Parathyroid adenoma (tissue), 2 donors: ENCODE data around the gene DLGAP3.

Experiments
- H2AFZ ChIP-seq: fragments of 300-600 bp; sonication (generic); one replicate; pipeline ENCODE4 v1.7.0; 2017; ENCODE audit warnings: antibody characterized with exemption, mild to moderate bottlenecking
- H3K27ac ChIP-seq: fragments of 300-600 bp; sonication (generic); one replicate; pipeline ENCODE4 v1.7.0; 2017
- H3K27me3 ChIP-seq: fragments of 300-600 bp; sonication (generic); one replicate; pipeline ENCODE4 v1.7.0; 2017; ENCODE audit warnings: low read length; ENCODE audit not compliant: control insufficient read depth, insufficient read depth
- H3K36me3 ChIP-seq: fragments of 300-600 bp; sonication (generic); one replicate; pipeline ENCODE4 v1.7.0; 2017; ENCODE audit warnings: low read length; ENCODE audit not compliant: control insufficient read depth, insufficient read depth
- H3K4me1 ChIP-seq: fragments of 300-600 bp; sonication (generic); one replicate; pipeline ENCODE4 v1.7.0; 2017; ENCODE audit warnings: control low read depth
- H3K4me2 ChIP-seq: fragments of 300-600 bp; sonication (generic); one replicate; pipeline ENCODE4 v1.7.0; 2017; ENCODE audit warnings: low read length
- H3K4me3 ChIP-seq: fragments of 300-600 bp; sonication (generic); one replicate; pipeline ENCODE4 v1.7.0; 2017; ENCODE audit warnings: low read depth, low read length
- H3K79me2 ChIP-seq: fragments of 300-600 bp; sonication (generic); one replicate; pipeline ENCODE4 v1.7.0; 2017; ENCODE audit warnings: control low read depth
- H3K9ac ChIP-seq: fragments of 300-600 bp; sonication (generic); one replicate; pipeline ENCODE4 v1.7.0; 2017; ENCODE audit warnings: mild to moderate bottlenecking
- H3K9me3 ChIP-seq: fragments of 300-600 bp; sonication (generic); one replicate; pipeline ENCODE4 v1.7.0; 2017; ENCODE audit warnings: low read length; ENCODE audit not compliant: control insufficient read depth
- CTCF ChIP-seq: fragments of 300-600 bp; sonication (generic); IDR thresholded peaks from one replicate; pipeline ENCODE4 v1.7.0; 2017; ENCODE audit warnings: antibody characterized with exemption, mild to moderate bottlenecking
- donor health status: primary hyperparathyroidism.

Gene DLGAP3

DNA sequence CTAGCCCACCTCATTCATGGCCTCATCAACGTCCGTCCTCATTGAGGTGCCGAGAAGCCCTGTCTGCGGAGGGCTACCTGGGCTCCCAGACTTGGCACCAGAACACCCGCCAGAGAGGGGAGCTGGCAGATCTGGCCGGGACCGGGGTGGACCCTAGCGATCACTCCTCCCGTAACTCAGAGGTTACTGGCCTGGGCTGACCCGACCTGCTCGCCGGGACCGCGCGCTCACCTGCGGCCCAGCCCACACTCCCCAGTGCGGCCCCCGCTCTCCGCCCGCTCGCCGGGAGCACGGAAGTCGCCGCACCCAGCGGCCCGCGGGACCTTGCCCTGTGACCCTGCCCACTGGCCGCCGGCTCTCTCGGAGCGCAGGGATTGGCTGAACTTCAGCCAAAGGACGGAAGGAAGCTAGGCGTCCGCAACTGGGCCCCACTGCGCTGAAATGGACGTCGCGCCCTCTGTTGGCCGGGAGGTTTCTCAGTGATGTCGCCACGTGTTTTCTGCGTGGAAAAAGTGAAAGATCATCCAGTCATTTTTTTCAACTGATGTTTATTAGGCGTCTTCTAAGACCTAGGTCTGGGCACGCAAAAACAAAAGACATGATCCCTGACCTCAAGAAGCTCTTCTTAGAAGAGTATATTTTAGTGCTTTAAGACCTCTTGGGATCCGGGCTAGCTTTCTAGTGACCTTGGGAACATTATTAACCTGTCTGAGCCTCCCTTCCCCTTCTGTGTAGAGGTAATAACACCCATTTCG lies 69.8 kb downstream of the DLGAP3 start, which contains the start of gene SMIM12:
SMIM12 (minus strand) TSS at position 304 of the 755 bp plus-strand sequence. CDS start 3,772 bp downstream, outside the sequence.
- Histone ChIP-seq H3K4me3 (peak within 1 kb of the TSS; percentile 79), H3K79me2 (peaks cover 7% of the 10 kb centered on the region), H2AFZ (peak within 1 kb of the TSS; percentile 50), H3K4me2 (peak within 1 kb of the TSS; percentile 77), H3K27me3 (no peaks in the 10 kb centered on the region), H3K4me1 (no peaks in the 10 kb centered on the region), H3K36me3 (no peaks in the 10 kb centered on the region), H3K27ac (peak within 1 kb of the TSS; percentile 78), H3K9me3 (no peaks in the 10 kb centered on the region), H3K9ac (peak within 1 kb of the TSS; percentile 76)
- peak; percentile 78 for TF ChIP-seq CTCF

DNA sequence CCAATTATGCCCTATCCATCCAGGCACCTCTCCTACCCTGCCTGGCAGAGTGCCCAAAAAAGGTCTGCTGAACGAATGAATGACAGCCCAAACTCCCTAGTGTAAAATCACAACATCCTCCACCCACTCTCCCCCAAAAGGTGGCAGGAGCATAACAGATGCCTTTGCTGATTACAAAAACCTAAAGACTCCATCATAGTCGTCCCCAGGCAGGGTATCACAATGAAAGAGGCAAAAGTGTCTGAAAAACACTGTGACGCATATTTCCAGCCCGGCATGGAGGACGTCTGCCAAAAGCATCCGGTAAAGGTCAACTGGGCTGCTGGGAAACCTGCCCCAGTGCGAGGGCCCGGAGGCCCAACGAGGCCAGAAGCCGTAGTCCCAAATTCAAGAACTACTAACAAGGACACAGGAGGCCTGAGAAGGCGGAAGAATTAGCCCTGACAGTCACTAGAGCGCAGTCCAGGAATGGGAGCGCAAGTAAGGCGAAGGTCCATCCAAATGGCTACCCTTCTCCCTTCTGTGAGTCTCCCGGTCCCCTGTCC lies 70.5 kb downstream of the DLGAP3 start:
- H3K27me3 ChIP-seq = no peaks in the 10 kb centered on the region
- H3K9me3 ChIP-seq = no peaks in the 10 kb centered on the region
- H3K4me3 ChIP-seq = peak overlapping the region; percentile 79
- TF ChIP-seq CTCF = no peak
- peaks cover 7% of the 10 kb centered on the region for H3K79me2 ChIP-seq
- no peaks in the 10 kb centered on the region for H3K36me3 ChIP-seq
- H3K27ac ChIP-seq = peak overlapping the region; percentile 78
- H3K4me1 ChIP-seq = no peaks in the 10 kb centered on the region
- H3K9ac ChIP-seq = peak overlapping the region; percentile 76
- peak overlapping the region; percentile 59 for H3K4me2 ChIP-seq
- H2AFZ ChIP-seq = peak overlapping the region; percentile 50

- Histone ChIP-seq H3K4me1 (no peaks in the 10 kb centered on the region), H2AFZ (no peak overlapping the region)
These were observed 72.8 kb downstream of the DLGAP3 start for GRCh38 chr1:34856697-34857096.

DNA sequence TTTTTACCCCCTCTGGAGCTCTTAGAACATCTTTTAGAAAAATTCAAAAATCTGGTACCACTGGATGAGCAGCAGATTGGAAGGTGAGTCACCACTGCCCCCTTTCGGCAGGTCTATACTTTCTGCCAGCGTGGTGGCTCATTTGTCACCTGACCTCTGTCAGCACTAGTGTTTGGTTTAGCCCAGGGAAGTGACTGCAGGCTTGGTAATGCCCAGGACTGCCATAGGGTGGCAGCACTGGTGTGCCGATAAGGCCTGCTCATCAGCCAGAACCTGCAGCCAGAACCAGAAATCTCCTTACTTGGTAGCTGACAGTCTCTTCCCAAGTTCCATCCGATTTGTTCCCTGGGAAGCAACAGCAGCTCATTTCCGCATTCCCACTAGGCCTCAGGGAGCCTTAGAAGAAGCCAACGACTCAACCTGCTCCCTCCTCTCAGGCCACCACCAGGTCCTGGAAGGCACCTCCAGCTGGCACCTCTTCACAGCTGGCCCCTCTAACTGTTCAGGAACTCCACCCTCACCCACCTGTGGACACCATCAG lies 76.7 kb downstream of the DLGAP3 start:
- no peak overlapping the region for H3K9ac ChIP-seq
- H3K27ac ChIP-seq = peak overlapping the region; percentile 0

More at GRCh38 chr1:34856697-34857096, 72.8 kb downstream of the DLGAP3 start:
- TF ChIP-seq CTCF = no peak
- H3K27me3 ChIP-seq = no peaks in the 10 kb centered on the region
- no peak overlapping the region for H3K9ac ChIP-seq
- no peak overlapping the region for H3K4me3 ChIP-seq
- H3K4me2 ChIP-seq = no peak overlapping the region
- no peaks in the 10 kb centered on the region for H3K9me3 ChIP-seq
- H3K27ac ChIP-seq = no peak overlapping the region
- peaks cover 7% of the 10 kb centered on the region for H3K79me2 ChIP-seq
- H3K36me3 ChIP-seq = no peaks in the 10 kb centered on the region

More for the DNA sequence above, 76.7 kb downstream of the DLGAP3 start:
- H3K4me2 ChIP-seq = no peak overlapping the region
- no peaks in the 10 kb centered on the region for H3K4me1 ChIP-seq
- H3K27me3 ChIP-seq = no peaks in the 10 kb centered on the region
- TF ChIP-seq CTCF = peak; percentile 85
- no peaks in the 10 kb centered on the region for H3K9me3 ChIP-seq
- peaks cover 5% of the 10 kb centered on the region for H3K79me2 ChIP-seq
- H3K36me3 ChIP-seq = no peaks in the 10 kb centered on the region
- no peak overlapping the region for H2AFZ ChIP-seq
- no peak overlapping the region for H3K4me3 ChIP-seq
